Measurements from ENCODE around the gene ZMIZ1. TPM values are rescaled to one million over a fixed set of nuclear protein-coding genes. Genes with fewer than 3 reads are reported as not detected.

Gene ZMIZ1
- total RNA-seq, 1 experiment from 2014 or later = 35.8 TPM

DNA sequence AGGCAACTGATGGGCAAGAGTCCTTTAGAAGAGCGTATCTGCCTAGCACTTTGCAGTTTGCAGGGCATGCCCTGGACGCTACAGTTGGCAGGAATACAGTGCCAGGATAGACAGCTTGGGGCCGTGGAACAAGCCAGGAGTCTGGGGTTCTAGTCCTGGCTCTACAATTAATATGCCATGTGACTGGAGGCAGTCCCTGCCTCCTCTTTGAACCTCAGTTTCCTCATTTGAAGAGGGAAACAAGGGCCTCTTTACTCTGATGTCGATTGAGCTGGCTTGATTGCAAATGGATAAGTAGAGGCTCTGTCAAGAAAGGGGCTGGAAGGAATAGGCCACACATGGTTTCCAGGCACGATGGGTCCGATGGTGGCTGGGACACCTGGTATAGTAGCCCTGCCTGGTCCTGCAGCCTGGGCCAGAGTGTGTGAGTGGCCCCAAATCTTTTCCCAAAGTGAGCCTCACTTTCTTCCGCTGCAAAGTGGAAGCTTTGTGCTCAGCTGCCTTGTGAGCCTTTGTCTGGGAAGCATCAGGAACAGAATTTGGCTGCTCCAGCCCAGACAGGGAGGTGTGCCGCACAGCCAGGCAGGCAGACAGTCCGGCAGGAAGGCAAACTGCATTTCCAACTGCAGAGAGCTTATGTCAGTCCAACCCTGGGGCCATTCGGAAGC lies 167.1 kb downstream of the ZMIZ1 start:
- POLR2A ChIA-PET (ENCODE audit: low non-redundant PET) = no interaction called here
- no peaks in the 10 kb centered on the region for H3K9me3 ChIP-seq (ENCODE audit: low read depth, low read length, poor library complexity, severe bottlenecking)
- no peak for DNase-seq (ENCODE audit: low spot score)
- BruUV-seq (replicated peaks) = no TSS peak
- no peak for TF ChIP-seq EZH2 (IDR thresholded peaks at IDR 0.05; ENCODE audit: borderline replicate concordance, low read depth, low read length, poor library complexity, severe bottlenecking)
- CTCF ChIA-PET = no interaction called here
- H3K27ac ChIP-seq (ENCODE audit: low read depth, low read length, poor library complexity, severe bottlenecking) = no peak overlapping the region
- no peaks in the 10 kb centered on the region for H3K27me3 ChIP-seq (replicated peaks; ENCODE audit: insufficient read depth, low read depth, low read length, poor library complexity)
- intact Hi-C loops (cut with micrococcal nuclease; ENCODE audit: unreplicated experiment) = no loop called here
- peaks cover 13% of the 10 kb centered on the region for H3K4me1 ChIP-seq (ENCODE audit: insufficient read depth, low read length, poor library complexity, severe bottlenecking)
- H3K36me3 ChIP-seq (ENCODE audit: insufficient read depth, low read length, poor library complexity, severe bottlenecking) = no peaks in the 10 kb centered on the region
- no peak overlapping the region for H3K4me3 ChIP-seq (ENCODE audit: low read depth, low read length, poor library complexity, severe bottlenecking)

DNA sequence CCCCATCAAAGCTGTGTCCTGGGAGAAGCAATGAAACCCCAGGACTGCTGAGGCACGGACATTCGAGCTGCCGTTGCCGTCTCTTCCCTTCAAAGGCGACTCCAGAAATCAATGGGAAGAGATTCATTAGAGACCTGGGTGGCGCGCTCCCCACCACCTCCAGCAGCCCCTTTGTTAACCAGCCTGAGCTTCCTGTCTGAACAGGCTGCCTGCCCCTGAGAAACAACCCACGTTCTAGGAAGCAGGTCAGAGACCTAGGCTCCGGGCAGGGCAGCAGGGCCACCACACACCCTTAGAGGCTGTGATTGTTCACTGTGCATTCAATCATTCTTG lies 167.6 kb downstream of the ZMIZ1 start:
- no peak overlapping the region for H3K4me3 ChIP-seq (ENCODE audit: low read depth, low read length, poor library complexity, severe bottlenecking)
- no peak overlapping the region for H3K27ac ChIP-seq (ENCODE audit: low read depth, low read length, poor library complexity, severe bottlenecking)

GRCh38 chr10:79237454-79238157 lies 168.8 kb downstream of the ZMIZ1 start:
- CTCF ChIA-PET = no interaction called here
- H3K4me3 ChIP-seq (ENCODE audit: low read depth, low read length, poor library complexity, severe bottlenecking) = no peak overlapping the region
- no peaks in the 10 kb centered on the region for H3K9me3 ChIP-seq (ENCODE audit: low read depth, low read length, poor library complexity, severe bottlenecking)
- POLR2A ChIA-PET (ENCODE audit: low non-redundant PET) = no interaction called here
- no TSS peak for BruUV-seq (replicated peaks)
- intact Hi-C loops (cut with micrococcal nuclease; ENCODE audit: unreplicated experiment) = no loop called here
- no peak for DNase-seq (ENCODE audit: low spot score)
- H3K36me3 ChIP-seq (ENCODE audit: insufficient read depth, low read length, poor library complexity, severe bottlenecking) = no peaks in the 10 kb centered on the region
- no peak for TF ChIP-seq EZH2 (IDR thresholded peaks at IDR 0.05; ENCODE audit: borderline replicate concordance, low read depth, low read length, poor library complexity, severe bottlenecking)
- TF ChIP-seq, protein P1, sequence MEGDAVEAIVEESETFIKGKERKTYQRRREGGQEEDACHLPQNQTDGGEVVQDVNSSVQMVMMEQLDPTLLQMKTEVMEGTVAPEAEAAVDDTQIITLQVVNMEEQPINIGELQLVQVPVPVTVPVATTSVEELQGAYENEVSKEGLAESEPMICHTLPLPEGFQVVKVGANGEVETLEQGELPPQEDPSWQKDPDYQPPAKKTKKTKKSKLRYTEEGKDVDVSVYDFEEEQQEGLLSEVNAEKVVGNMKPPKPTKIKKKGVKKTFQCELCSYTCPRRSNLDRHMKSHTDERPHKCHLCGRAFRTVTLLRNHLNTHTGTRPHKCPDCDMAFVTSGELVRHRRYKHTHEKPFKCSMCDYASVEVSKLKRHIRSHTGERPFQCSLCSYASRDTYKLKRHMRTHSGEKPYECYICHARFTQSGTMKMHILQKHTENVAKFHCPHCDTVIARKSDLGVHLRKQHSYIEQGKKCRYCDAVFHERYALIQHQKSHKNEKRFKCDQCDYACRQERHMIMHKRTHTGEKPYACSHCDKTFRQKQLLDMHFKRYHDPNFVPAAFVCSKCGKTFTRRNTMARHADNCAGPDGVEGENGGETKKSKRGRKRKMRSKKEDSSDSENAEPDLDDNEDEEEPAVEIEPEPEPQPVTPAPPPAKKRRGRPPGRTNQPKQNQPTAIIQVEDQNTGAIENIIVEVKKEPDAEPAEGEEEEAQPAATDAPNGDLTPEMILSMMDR (conservative IDR thresholded peaks at IDR 0.05; ENCODE audit: low read depth, low read length) = no peak
- no peaks in the 10 kb centered on the region for H3K27me3 ChIP-seq (replicated peaks; ENCODE audit: insufficient read depth, low read depth, low read length, poor library complexity)
- no peak overlapping the region for H3K27ac ChIP-seq (ENCODE audit: low read depth, low read length, poor library complexity, severe bottlenecking)
- H3K4me1 ChIP-seq (ENCODE audit: insufficient read depth, low read length, poor library complexity, severe bottlenecking) = peaks cover 24% of the 10 kb centered on the region

More for the DNA sequence above, 167.6 kb downstream of the ZMIZ1 start:
- no peak for DNase-seq (ENCODE audit: low spot score)
- H3K36me3 ChIP-seq (ENCODE audit: insufficient read depth, low read length, poor library complexity, severe bottlenecking) = no peaks in the 10 kb centered on the region
- H3K27me3 ChIP-seq (replicated peaks; ENCODE audit: insufficient read depth, low read depth, low read length, poor library complexity) = no peaks in the 10 kb centered on the region
- intact Hi-C loops (cut with micrococcal nuclease; ENCODE audit: unreplicated experiment) = no loop called here
- peaks cover 18% of the 10 kb centered on the region for H3K4me1 ChIP-seq (ENCODE audit: insufficient read depth, low read length, poor library complexity, severe bottlenecking)
- H3K9me3 ChIP-seq (ENCODE audit: low read depth, low read length, poor library complexity, severe bottlenecking) = no peaks in the 10 kb centered on the region
- ChIA-PET POLR2A (ENCODE audit: low non-redundant PET) (no interaction called here), CTCF (no interaction called here)
- TF ChIP-seq, protein P1 (conservative IDR thresholded peaks at IDR 0.05; ENCODE audit: low read depth, low read length) = no peak
- no peak for TF ChIP-seq EZH2 (IDR thresholded peaks at IDR 0.05; ENCODE audit: borderline replicate concordance, low read depth, low read length, poor library complexity, severe bottlenecking)
- no TSS peak for BruUV-seq (replicated peaks)

- H3K27me3 ChIP-seq (replicated peaks; ENCODE audit: insufficient read depth, low read depth, low read length, poor library complexity) = no peaks in the 10 kb centered on the region
- peaks cover 24% of the 10 kb centered on the region for H3K4me1 ChIP-seq (ENCODE audit: insufficient read depth, low read length, poor library complexity, severe bottlenecking)
- no peak for DNase-seq (ENCODE audit: low spot score)
- intact Hi-C loops (cut with micrococcal nuclease; ENCODE audit: unreplicated experiment) = no loop called here
- no peaks in the 10 kb centered on the region for H3K9me3 ChIP-seq (ENCODE audit: low read depth, low read length, poor library complexity, severe bottlenecking)
- ChIA-PET CTCF (no interaction called here), POLR2A (ENCODE audit: low non-redundant PET) (no interaction called here)
- TF ChIP-seq EZH2 (IDR thresholded peaks at IDR 0.05; ENCODE audit: borderline replicate concordance, low read depth, low read length, poor library complexity, severe bottlenecking) = no peak
- H3K27ac ChIP-seq (ENCODE audit: low read depth, low read length, poor library complexity, severe bottlenecking) = no peak overlapping the region
- no peaks in the 10 kb centered on the region for H3K36me3 ChIP-seq (ENCODE audit: insufficient read depth, low read length, poor library complexity, severe bottlenecking)
- no TSS peak for BruUV-seq (replicated peaks)
- no peak overlapping the region for H3K4me3 ChIP-seq (ENCODE audit: low read depth, low read length, poor library complexity, severe bottlenecking)
These were observed 169.4 kb downstream of the ZMIZ1 start for GRCh38 chr10:79238158-79238520.
